ENCODE data around the gene DCST2. TPM values are rescaled to one million over a fixed set of nuclear protein-coding genes. Genes with fewer than 3 reads are reported as not detected.

Gene DCST2
- total and polyA plus RNA-seq, 10 of the 15 experiments (the other 5 are each of a cell fraction or from before 2014, with no cell fraction given): 0.33 to 0.41 (median 0.36) TPM; not detected in 7

DNA sequence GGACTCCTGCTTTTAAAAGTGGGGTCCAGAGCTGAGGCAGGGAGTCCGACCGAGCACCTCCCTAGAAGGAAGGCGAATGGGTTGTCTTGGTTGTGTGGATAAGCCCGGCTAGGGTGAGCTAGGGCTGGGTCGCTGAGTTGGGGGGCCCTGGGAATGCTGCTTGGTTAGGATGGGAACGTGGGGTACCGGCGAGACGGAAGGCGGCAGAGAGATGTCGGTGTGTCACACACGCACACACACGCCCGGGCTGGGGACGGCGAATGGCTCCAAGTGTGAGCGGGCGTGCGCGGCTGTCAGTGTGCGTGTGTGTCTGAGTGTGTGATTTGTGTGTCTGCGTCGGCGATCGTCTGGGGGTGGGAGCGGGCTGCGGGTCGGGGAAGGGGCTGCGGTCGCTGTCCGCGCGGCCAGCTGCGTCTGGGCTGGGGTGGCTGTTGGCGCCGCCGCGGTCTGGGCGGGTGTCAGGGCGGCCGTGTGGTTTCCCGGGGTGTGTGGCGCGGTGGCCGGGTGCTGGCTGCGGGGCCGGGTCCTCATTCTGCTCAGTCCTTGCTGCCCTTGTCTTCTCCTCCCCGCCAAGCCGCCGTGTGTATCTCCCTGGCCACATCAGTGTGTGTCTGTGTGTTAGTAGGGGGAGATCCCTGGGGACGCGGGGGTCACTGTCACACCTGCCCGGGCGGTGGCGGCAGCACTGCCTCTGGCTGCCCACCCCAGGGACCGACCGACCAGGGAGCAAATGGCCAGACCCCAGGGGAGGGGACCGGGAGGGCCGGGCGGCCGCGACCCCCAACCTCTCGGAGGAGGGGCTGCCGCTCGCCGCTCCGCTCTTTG lies 46.1 kb upstream of the DCST2 start:
- intact Hi-C loops (cut with micrococcal nuclease; ENCODE audit: unreplicated experiment) (loop anchor here (10.0 kb wide), 1 partner anchor 595 kb away; no protein-coding TSS in a partner anchor), in situ Hi-C loops (cut with MboI) (no loop called here)
- H3K27me3 ChIP-seq (replicated peaks in 1 of 2; ENCODE audit: control insufficient read depth in 2 of 2, insufficient read depth in 2 of 2, low read length in 1 of 2): peaks cover 23 to 26% of the 10 kb centered on the region in 2 experiments
- no peak overlapping the region for H3K27ac ChIP-seq (ENCODE audit: control insufficient read depth, insufficient read depth)
- CTCF ChIA-PET: interaction anchor here (1.4 to 4.4 kb wide), 3 partner anchors 17 to 71 kb away, joined by 3 to 27 read pairs (median 6); partner anchors contain the start of genes ADAM15 and EFNA4
- no peak overlapping the region for H2AFZ ChIP-seq (ENCODE audit: control insufficient read depth, low read depth, low read length)
- BruUV-seq (replicated peaks): no TSS peak
- POLR2A ChIA-PET: interaction anchor here (1.5 kb wide), 1 partner anchor 15 kb away, joined by 4 read pairs; no protein-coding TSS in a partner anchor
- FAIRE-seq: no peak
- no peak for TF ChIP-seq MTA3 (IDR thresholded peaks at IDR 0.05; ENCODE audit: borderline replicate concordance, low read length)
- TF ChIP-seq SUZ12 (IDR thresholded peaks at IDR 0.05; ENCODE audit: unreplicated experiment): peak; percentile 74
- 0 out of 2 replicates have a peak, but pooled peaks have one; percentile 17 for TF ChIP-seq GATAD2B (conservative IDR thresholded peaks at IDR 0.05; ENCODE audit: low read depth)
- peak; percentile 22 for TF ChIP-seq MEF2B (IDR thresholded peaks at IDR 0.05; ENCODE audit: partially characterized antibody, poor library complexity, severe bottlenecking)
- TF ChIP-seq, protein P1, sequence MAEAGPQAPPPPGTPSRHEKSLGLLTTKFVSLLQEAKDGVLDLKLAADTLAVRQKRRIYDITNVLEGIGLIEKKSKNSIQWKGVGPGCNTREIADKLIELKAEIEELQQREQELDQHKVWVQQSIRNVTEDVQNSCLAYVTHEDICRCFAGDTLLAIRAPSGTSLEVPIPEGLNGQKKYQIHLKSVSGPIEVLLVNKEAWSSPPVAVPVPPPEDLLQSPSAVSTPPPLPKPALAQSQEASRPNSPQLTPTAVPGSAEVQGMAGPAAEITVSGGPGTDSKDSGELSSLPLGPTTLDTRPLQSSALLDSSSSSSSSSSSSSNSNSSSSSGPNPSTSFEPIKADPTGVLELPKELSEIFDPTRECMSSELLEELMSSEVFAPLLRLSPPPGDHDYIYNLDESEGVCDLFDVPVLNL (IDR thresholded peaks at IDR 0.05; ENCODE audit: low read depth, low read length): no peak
- peak; percentile 60; the same call in 1 of the 2 replicates for TF ChIP-seq EZH2 (IDR thresholded peaks at IDR 0.05; ENCODE audit: borderline replicate concordance, control insufficient read depth, low read depth, low read length)
- H4K20me1 ChIP-seq (ENCODE audit: control insufficient read depth, insufficient read depth): no peaks in the 10 kb centered on the region
- 0 out of 2 replicates have a peak overlapping the region, but pooled peaks have one; percentile 59 for H3K4me3 ChIP-seq
- H3K79me2 ChIP-seq (ENCODE audit: control insufficient read depth, insufficient read depth, low read length): no peaks in the 10 kb centered on the region
- no peaks in the 10 kb centered on the region for H3K9me3 ChIP-seq (replicated peaks; ENCODE audit: control insufficient read depth, insufficient read depth, low read length)
- SMC1A ChIA-PET (ENCODE audit: uncharacterized antibody, unreplicated experiment): interaction anchor here (1.7 kb wide), 1 partner anchor 18 kb away, joined by 8 read pairs; no protein-coding TSS in a partner anchor
- H3K4me1 ChIP-seq (ENCODE audit: control insufficient read depth, insufficient read depth, low read length): peaks cover 34% of the 10 kb centered on the region
- H3K9ac ChIP-seq (ENCODE audit: control insufficient read depth, insufficient read depth, low read length): no peak overlapping the region
- H3K4me2 ChIP-seq (ENCODE audit: control insufficient read depth, insufficient read depth): peak overlapping the region; percentile 79
- RAD21 ChIA-PET (ENCODE audit: unreplicated experiment): interaction anchor here (1.2 to 1.6 kb wide), 2 partner anchors 15 to 93 kb away, joined by 3 to 6 read pairs; partner anchors contain the start of gene KRTCAP2
- no peak for DNase-seq (ENCODE audit: low read depth, low spot score)
- no peaks in the 10 kb centered on the region for H3K36me3 ChIP-seq (ENCODE audit: control insufficient read depth in 2 of 2, insufficient read depth in 2 of 2, low read length in 1 of 2)
- 4% methylated on average over 44 of the region's 67 CpGs for WGBS (ENCODE audit: insufficient coverage, insufficient replicate concordance, low lambda C conversion rate, missing lambda C conversion rate)
- no peak for ATAC-seq
